HCT116 (cell line): ENCODE measurements around the gene LSAMP.

Source experiments
- CTCF ChIP-seq, 3 experiments: fragments of 200-600 bp in 1 of 3; sonication (generic) in 1 of 3; IDR thresholded peaks in 2 of 3; conservative IDR thresholded peaks in 1 of 3; 2 replicates each; pipeline ENCODE4 v1.5.1; 2012 to 2017; ENCODE audit warnings: low read depth in 2 of 3, low read length in 2 of 3, antibody characterized with exemption in 1 of 3, borderline replicate concordance in 1 of 3, control low read depth in 1 of 3, mild to moderate bottlenecking in 1 of 3, mixed read lengths in 1 of 3, mixed run types in 1 of 3, moderate library complexity in 1 of 3; ENCODE audit not compliant: insufficient read depth in 1 of 3
- POLR2A ChIP-seq: IDR thresholded peaks from 2 replicates; pipeline ENCODE4 v1.7.0; 2011; ENCODE audit warnings: borderline replicate concordance; ENCODE audit not compliant: insufficient read depth, insufficient read length; ENCODE audit errors: extremely low read depth
- SP1 ChIP-seq: IDR thresholded peaks from 2 replicates; pipeline ENCODE4 v1.6.1; 2012; ENCODE audit warnings: low read depth

- TF ChIP-seq CTCF (IDR thresholded peaks at IDR 0.05 in 2 of 3, conservative IDR thresholded peaks at IDR 0.05 in 1 of 3; ENCODE audit: borderline replicate concordance in 1 of 3, insufficient read depth in 1 of 3, low read depth in 2 of 3, low read length in 2 of 3) (no peak), POLR2A (no peak), SP1 (no peak)
Measured at GRCh38 chr3:115982629-115983028, 462.7 kb downstream of the LSAMP start.
